ENCODE results near the gene MICU1. TPM values are rescaled to one million over a fixed set of nuclear protein-coding genes. Genes with fewer than 3 reads are reported as not detected.

Gene MICU1
- total and polyA plus RNA-seq, 2 donors (not counting 3 experiments of a cell fraction or from before 2014, with no cell fraction given): 27.5 to 48.0 TPM

- H3K4me2 ChIP-seq (ENCODE audit: insufficient read depth, low read length): peak within 1 kb of the TSS; percentile 85
- peak within 1 kb of the TSS; percentile 97 for H3K9ac ChIP-seq (replicated peaks; ENCODE audit: extremely low read depth, insufficient read depth, low read length)
- FAIRE-seq (peak; percentile 97), DNase-seq (ENCODE audit: low read depth, low spot score) (peak; percentile 95)
- no peaks in the 10 kb centered on the region for H3K9me1 ChIP-seq (replicated peaks; ENCODE audit: control insufficient read depth, extremely low read depth, insufficient read depth, low read length)
- peaks cover 0 to 8% of the 10 kb centered on the region in 2 experiments for H3K36me3 ChIP-seq (ENCODE audit: control insufficient read depth in 2 of 2, extremely low read depth in 1 of 2, insufficient read depth in 2 of 2, low read length in 2 of 2)
- intact Hi-C loops (cut with micrococcal nuclease) (loop anchor here (1.0 kb wide), 1 partner anchor 10 kb away; no protein-coding TSS in a partner anchor), dilution Hi-C loops (cut with MboI; ENCODE audit: extremely low pct_ligation_motif_present, low sequenced_read_pairs) (no loop called here)
- peaks cover 14% of the 10 kb centered on the region for H3K4me1 ChIP-seq (ENCODE audit: control insufficient read depth, extremely low read depth, insufficient read depth, low read length)
- H3K27me3 ChIP-seq (ENCODE audit: control insufficient read depth in 2 of 2, insufficient read depth in 2 of 2, low read length in 2 of 2): no peaks in the 10 kb centered on the region
- peak within 1 kb of the TSS; percentile 89 for H3K27ac ChIP-seq (ENCODE audit: insufficient read depth, low read depth, low read length)
- BruUV-seq (replicated peaks): TSS peak; percentile 66
- peak within 1 kb of the TSS; percentile 90 for H2AFZ ChIP-seq (ENCODE audit: low read depth, low read length)
- ChIA-PET POLR2A (interaction anchor here (1.5 kb wide), 1 partner anchor 10 kb away, joined by 3 read pairs; no protein-coding TSS in a partner anchor), CTCF (interaction anchor here (0.8 to 1.2 kb wide), 5 partner anchors 10 to 522 kb away, joined by 3 to 4 read pairs (median 3); no protein-coding TSS in a partner anchor)
- peak within 1 kb of the TSS; percentile 66 to 80 (median 69) for H3K4me3 ChIP-seq (replicated peaks in 1 of 3; ENCODE audit: insufficient read depth in 1 of 3, low read depth in 1 of 3, low read length in 3 of 3)
- peak; percentile 71 for TF ChIP-seq POLR2A (IDR thresholded peaks at IDR 0.05; ENCODE audit: low read depth, low read length)
- TF ChIP-seq MAX (IDR thresholded peaks at IDR 0.05; ENCODE audit: insufficient read depth, insufficient read length): peak; percentile 64
- TF ChIP-seq JUN (IDR thresholded peaks at IDR 0.05; ENCODE audit: borderline replicate concordance, insufficient read depth, insufficient read length, low read depth): no peak
- no peak for TF ChIP-seq GATA2 (IDR thresholded peaks at IDR 0.05; ENCODE audit: insufficient read depth, insufficient read length, low read depth, low read length)
- TF ChIP-seq MYC (IDR thresholded peaks at IDR 0.05; ENCODE audit: low read depth, low read length): no peak
- peak; percentile 37 for TF ChIP-seq POLR2AphosphoS5 (IDR thresholded peaks at IDR 0.05; ENCODE audit: insufficient read depth, low read depth, low read length)
- H3K9me3 ChIP-seq (replicated peaks; ENCODE audit: control insufficient read depth, insufficient read depth, low read length): no peaks in the 10 kb centered on the region
- no peaks in the 10 kb centered on the region for H4K20me1 ChIP-seq (replicated peaks; ENCODE audit: control insufficient read depth, extremely low read depth, insufficient read depth, low read length)
- H3K79me2 ChIP-seq (ENCODE audit: control insufficient read depth, insufficient read depth, low read length): peaks cover 40% of the 10 kb centered on the region
Measured at GRCh38 chr10:72354356-72355213, 271.3 kb downstream of the MICU1 start, which contains the start of gene DNAJB12. Gene DNAJB12, minus strand, starts transcription at chr10:72354919. Its CDS starts 22 bp downstream, at chr10:72354897.

All from endothelial cell of umbilical vein (primary cell).